Middle frontal gyrus (tissue), 1 donor: ENCODE measurements around the gene MACROD2.

Experiments used
- DNase-seq: peaks from one replicate; pipeline ENCODE4 v3.0.0-alpha.2; 2015; ENCODE audit warnings: low spot score; ENCODE audit errors: extremely low spot score

Gene MACROD2

GRCh38 chr20:16017656-16018055 lies 2022.3 kb downstream of the MACROD2 start:
- DNase-seq = no peak

DNA sequence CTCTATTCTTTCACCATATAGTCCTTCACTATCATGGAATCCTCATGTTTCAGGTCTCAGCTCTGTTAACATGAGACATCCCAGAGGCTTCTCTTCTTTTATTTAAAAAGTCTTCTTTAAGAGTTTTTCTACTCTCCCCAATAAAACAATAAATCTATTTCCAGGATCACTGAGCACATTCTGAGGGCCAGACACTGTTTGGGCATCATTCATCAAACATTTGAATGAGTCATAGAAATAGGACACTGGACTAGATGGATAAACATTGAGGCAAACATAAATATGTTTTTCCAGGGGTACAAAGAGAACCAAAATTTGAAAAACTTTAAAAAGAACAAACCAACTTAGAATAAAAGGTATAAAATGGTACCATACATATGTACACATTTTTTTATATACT lies 2023.6 kb downstream of the MACROD2 start:
- DNase-seq = no peak

- DNase-seq = no peak
Measured at GRCh38 chr20:16020971-16021370, 2025.7 kb downstream of the MACROD2 start.

GRCh38 chr20:16025084-16025483 lies 2029.8 kb downstream of the MACROD2 start:
- DNase-seq = no peak

- no peak for DNase-seq
Measured at GRCh38 chr20:16027686-16028085, 2032.4 kb downstream of the MACROD2 start.

GRCh38 chr20:16028923-16029322 lies 2033.6 kb downstream of the MACROD2 start:
- DNase-seq = no peak

GRCh38 chr20:16030253-16030652 lies 2034.9 kb downstream of the MACROD2 start:
- no peak for DNase-seq

- DNase-seq = no peak
Measured at GRCh38 chr20:16035576-16035975, 2040.3 kb downstream of the MACROD2 start.

GRCh38 chr20:16036331-16036730 lies 2041.0 kb downstream of the MACROD2 start:
- DNase-seq = no peak

DNA sequence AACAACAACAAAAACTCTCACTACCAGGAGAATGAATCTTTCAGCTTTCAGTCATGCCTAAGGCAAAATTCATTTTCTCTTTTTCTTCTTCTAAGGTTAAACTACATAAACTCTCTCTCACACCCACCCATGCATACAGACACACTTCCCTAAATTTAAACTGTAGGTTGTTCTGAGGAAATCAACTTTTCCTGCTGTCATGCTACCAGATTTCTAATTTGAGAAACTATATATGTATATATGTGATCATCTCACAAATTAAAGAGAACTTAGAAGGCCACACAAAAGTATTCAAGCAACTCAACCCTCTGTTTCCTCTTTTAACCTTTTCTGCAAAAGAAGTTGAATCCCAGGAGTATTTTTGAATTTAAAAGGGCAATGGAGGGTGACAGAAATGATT lies 2045.4 kb downstream of the MACROD2 start:
- no peak for DNase-seq

GRCh38 chr20:16042731-16043130 lies 2047.4 kb downstream of the MACROD2 start:
- no peak for DNase-seq

- DNase-seq = no peak
Measured at GRCh38 chr20:16043931-16044330, 2048.6 kb downstream of the MACROD2 start.

GRCh38 chr20:16048876-16049275 lies 2053.6 kb downstream of the MACROD2 start:
- no peak for DNase-seq

- no peak for DNase-seq
Measured at GRCh38 chr20:16049529-16050093, 2054.3 kb downstream of the MACROD2 start.

- no peak for DNase-seq
Measured at GRCh38 chr20:16050366-16050765, 2055.1 kb downstream of the MACROD2 start.

GRCh38 chr20:16051968-16052367 lies 2056.7 kb downstream of the MACROD2 start:
- no peak for DNase-seq

DNA sequence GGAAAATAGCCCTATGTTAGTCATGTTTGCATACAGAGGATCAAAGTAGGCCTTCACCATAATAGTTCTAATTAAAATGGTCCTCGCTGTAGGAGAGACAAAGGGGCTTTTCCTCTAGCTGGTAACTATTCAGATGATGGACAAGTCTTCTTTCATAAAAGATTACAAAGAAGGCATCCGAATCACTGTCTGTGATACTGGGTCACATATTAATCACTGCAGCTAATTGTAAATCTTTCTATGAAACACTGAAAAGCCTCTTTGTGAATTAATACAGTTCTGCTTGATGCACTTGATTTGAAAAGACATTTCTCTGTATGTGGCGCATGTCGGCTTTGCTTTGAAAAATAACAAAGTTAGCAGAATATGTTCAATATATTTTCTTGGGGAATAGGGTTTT lies 2057.1 kb downstream of the MACROD2 start:
- no peak for DNase-seq

DNA sequence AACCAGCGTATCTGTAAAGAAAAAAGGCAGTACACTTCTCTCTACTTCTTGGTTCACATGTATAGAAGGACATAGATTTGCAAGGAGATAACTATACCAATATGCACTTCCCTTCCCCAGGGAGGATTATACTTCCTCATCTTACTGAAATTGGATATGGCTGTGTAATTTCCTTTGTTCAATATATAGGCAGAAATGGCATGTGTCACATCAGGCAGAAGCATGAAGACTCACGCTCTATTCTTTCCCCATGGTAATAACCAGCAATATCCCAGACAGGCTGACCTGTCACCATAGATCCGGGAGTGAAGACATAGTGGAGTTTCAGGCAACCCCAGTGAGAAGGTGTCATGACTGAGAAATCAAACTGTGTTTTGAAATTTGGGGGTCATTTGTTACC lies 2059.7 kb downstream of the MACROD2 start:
- DNase-seq = no peak

- no peak for DNase-seq
Measured at GRCh38 chr20:16057651-16058050, 2062.3 kb downstream of the MACROD2 start.

DNA sequence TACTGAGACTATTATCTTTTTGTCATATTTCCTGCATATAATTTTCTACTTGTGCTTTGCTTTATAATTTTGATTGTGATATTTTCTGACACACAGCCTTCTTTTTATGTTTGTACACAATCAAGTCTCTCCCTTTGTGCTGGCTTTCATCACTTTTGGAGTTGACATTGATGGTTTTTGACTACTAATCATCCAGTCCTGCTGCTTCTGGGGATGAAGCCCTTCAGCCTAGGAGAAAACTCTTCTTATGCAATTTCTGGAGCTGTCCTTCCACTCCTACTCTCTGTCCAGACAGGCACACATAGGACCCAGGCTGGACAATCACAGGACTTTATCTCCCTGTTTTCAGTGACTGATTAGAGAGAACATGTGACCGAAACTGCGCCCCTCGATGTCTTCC lies 2063.0 kb downstream of the MACROD2 start:
- no peak for DNase-seq

DNA sequence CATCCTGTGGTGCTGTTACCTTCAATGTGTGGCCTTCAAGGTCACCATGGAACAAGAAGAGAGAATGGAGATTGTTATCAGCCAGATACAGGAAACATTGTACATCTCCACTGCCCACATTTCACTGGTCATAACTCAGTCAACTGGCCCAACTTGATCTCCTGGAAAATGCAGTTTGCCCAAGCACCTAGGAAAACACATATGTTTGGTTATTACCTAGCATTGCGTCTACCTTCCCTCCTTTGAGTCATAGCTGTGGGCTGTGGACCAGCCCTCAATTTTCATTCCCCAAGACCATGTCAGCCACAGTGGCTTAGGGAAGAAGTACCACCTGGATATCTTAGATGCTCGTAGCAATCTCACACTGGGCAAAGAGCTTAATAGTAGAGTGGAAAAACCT lies 2064.5 kb downstream of the MACROD2 start:
- no peak for DNase-seq

DNA sequence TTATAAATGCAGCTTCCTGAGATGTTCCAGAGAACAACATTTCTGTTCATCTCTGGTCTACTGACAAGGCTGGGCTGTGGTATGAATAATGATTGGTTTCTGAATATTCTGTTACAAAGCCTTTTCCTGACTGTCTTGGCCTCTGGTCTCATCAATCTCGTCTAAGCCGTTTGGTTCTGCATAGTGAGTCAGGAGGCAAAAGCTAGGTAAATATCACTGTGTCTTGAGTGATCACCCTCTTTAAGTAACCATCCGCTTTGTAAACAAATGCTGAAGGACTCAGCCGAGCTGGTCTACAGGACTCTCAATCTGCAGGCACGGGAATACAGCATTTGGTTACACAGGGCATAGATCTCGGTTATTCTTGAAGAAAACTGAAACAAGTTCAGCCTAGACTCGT lies 2066.0 kb downstream of the MACROD2 start:
- no peak for DNase-seq

DNA sequence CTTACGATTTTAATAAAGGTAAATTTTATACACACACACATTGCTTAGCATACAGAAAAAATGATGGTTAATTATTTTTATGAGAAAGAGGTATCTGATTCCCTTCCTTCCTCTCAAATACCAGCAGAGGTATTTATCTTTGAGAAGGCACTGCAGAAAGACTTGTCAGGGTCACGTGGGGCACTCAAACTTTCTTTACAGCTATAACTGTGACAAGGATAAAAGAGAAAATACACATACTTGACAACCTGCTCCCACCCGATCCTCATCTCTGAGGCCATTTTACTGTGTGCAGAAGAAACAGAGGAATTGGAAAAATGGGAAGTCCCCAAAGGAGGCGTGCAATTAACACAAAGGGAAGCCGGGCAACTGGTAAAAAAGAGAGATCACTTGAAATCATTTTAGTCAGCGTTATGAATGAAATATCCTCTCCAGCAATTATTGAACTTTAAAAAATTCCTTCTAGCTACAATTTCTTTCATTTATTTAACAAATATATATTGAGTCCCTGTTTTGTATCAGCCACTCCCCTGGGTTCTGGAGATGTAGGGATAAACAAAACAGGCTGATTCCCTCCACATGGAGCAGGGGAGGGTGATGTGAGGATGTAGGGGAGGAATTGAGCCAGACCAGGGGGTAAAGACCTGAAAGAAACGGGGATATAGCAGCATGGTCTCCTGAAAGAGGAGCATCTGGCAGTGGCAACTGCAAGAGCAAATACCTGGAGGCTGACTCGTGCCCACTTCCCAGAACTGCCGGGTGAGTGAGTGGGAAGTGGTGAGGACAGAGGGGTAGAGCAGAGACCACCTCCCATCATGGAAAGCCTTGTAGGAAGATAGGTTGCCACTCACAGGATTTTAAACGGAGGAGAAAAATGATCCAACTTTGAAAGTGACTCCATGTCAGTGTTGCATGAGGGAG lies 2067.6 kb downstream of the MACROD2 start:
- no peak for DNase-seq
